Duodenal mucosa (tissue), 2 donors: ENCODE results near the gene CBFA2T2.
"Not testable (repeated sequence)": the region's sequence is repeated elsewhere in the genome, so short reads cannot be mapped to it uniquely, and the experiment has no call there.

Experiments used
- H3K27ac ChIP-seq: one replicate; pipeline ENCODE4 v1.7.0; 2013; ENCODE audit warnings: low read depth, low read length
- H3K27me3 ChIP-seq, 2 donors: one replicate each; pipeline ENCODE4 v1.7.0; 2013; ENCODE audit warnings: low read length in 2 of 2, control low read depth in 1 of 2; ENCODE audit not compliant: insufficient read depth in 2 of 2, control insufficient read depth in 1 of 2
- H3K36me3 ChIP-seq, 2 donors: one replicate each; pipeline ENCODE4 v1.7.0; 2013; ENCODE audit warnings: low read length in 2 of 2, control low read depth in 1 of 2; ENCODE audit not compliant: insufficient read depth in 2 of 2, control insufficient read depth in 1 of 2
- H3K4me1 ChIP-seq, 2 donors: one replicate each; pipeline ENCODE4 v1.7.0; 2013; ENCODE audit warnings: low read length in 2 of 2, control low read depth in 1 of 2; ENCODE audit not compliant: insufficient read depth in 2 of 2, control insufficient read depth in 1 of 2
- H3K4me3 ChIP-seq, 2 donors: one replicate each; pipeline ENCODE4 v1.7.0; 2013; ENCODE audit warnings: low read length in 2 of 2, low read depth in 1 of 2
- H3K9ac ChIP-seq, 2 donors: one replicate each; pipeline ENCODE4 v1.7.0; 2013; ENCODE audit warnings: low read length in 2 of 2, low read depth in 1 of 2
- H3K9me3 ChIP-seq, 2 donors: one replicate each; pipeline ENCODE4 v1.7.0; 2013; ENCODE audit warnings: low read length in 2 of 2, control low read depth in 1 of 2; ENCODE audit not compliant: control insufficient read depth in 1 of 2

Gene CBFA2T2

GRCh38 chr20:33570743-33571142, 80.8 kb downstream of the CBFA2T2 start:
- H3K4me3 ChIP-seq: no peak overlapping the region
- no peak overlapping the region for H3K27ac ChIP-seq
- H3K36me3 ChIP-seq: no peaks in the 10 kb centered on the region
- H3K27me3 ChIP-seq: no peaks in the 10 kb centered on the region
- no peak overlapping the region for H3K9ac ChIP-seq
- no peaks in the 10 kb centered on the region for H3K9me3 ChIP-seq
- H3K4me1 ChIP-seq: peaks cover 26 to 29% of the 10 kb centered on the region in 2 donors

DNA sequence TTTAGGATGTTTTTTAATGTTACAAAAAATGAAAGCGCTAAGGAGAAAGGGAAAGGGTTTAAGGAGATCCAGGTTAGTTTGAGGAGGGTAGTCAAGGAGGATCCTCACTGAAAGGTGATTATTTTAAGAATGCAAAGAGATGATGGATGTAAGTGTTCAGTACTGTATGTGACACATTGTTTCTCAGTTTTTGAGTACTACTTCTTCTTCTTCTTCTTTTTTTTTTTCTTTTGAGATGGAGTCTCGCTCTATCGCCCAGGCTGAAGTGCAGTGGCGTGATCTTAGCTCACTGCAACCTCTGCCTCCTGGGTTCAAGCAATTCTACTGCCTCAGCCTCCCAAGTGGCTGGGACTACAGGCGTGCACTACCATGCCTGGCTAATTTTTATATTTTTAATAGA, 83.4 kb downstream of the CBFA2T2 start:
- not testable (repeated sequence) for H3K27ac ChIP-seq, H3K27me3 ChIP-seq, H3K9ac ChIP-seq, H3K4me3 ChIP-seq, H3K36me3 ChIP-seq, H3K9me3 ChIP-seq
- peaks cover 22 to 27% of the 10 kb centered on the region in 2 donors for H3K4me1 ChIP-seq

DNA sequence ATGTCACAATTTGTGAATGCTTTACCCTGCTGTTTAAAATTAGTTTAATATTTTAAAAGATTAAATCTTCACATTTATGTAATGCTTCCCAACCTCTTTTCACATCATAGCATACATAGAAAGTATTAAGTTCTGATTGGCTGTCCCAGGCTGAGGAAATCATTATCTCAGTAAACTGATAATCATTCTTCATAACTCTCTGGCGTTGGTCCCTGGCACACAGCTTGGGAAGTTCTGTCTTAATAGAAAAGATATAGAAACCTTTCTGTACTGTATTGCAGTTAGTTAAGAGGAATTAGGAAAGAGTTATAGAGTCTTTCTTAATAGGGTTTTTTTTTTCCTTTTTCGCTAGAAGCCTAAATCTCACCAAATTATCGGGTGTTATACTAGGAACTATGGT, 85.4 kb downstream of the CBFA2T2 start:
- H3K27me3 ChIP-seq: no peaks in the 10 kb centered on the region
- H3K4me3 ChIP-seq: no peak overlapping the region
- H3K9ac ChIP-seq: no peak overlapping the region
- no peak overlapping the region for H3K27ac ChIP-seq
- no peaks in the 10 kb centered on the region for H3K9me3 ChIP-seq
- no peaks in the 10 kb centered on the region for H3K36me3 ChIP-seq
- peaks cover 12 to 15% of the 10 kb centered on the region in 2 donors for H3K4me1 ChIP-seq

DNA sequence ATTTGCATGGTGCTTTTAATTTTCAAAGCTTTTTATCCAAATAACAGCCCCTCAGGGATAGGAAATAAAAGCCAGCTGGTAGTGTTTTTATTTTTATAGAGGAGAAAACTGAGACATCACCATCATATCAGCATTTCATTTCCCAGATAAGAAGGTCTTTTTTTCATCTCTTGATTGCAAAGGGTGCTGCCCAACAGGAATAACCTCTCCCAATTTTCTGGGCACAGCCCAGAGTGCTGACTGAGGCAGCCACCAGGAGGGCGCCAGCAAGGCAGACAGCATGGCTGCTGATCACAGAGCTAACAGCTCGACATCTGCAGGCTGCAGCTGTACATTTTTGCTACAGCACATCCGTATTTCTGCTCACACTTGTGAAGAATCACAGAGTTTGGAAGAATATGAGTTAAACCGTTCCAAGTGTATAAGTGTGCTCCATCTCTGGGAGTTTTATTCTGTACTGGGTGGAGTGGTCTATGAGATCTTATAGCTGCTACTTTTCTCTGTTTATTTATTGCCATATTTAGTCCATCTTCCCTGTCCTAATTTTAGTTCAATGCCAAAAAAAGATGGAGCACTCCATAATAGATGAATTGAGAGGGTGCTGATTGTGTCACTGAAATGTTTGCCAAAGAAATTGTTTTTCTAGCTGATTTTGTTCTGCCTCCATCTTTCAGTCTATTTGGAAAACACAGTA, 86.7 kb downstream of the CBFA2T2 start:
- no peak overlapping the region for H3K27ac ChIP-seq
- no peak overlapping the region for H3K4me3 ChIP-seq

DNA sequence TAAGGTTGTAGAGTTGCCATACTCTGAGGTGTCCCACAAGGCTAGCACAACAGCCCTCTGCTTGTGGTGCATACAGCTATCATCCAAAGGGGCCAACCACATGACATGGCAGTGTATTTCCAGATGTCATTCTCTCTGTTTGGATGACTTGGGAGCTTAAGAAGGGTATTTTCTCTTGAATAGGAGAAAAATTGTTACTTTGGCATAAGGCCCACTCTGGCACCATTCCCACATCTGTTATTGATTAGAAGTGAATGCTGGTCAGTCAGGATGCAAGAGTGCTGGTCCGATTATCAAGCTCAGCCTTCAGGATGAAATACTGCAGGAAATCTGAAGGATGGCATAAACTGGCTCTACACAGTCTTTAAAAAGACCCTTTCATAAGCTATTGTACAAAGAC, 88.6 kb downstream of the CBFA2T2 start:
- no peaks in the 10 kb centered on the region for H3K27me3 ChIP-seq
- H3K4me1 ChIP-seq: peaks cover 5 to 10% of the 10 kb centered on the region in 2 donors
- no peak overlapping the region for H3K4me3 ChIP-seq
- H3K9me3 ChIP-seq: no peaks in the 10 kb centered on the region
- H3K27ac ChIP-seq: no peak overlapping the region
- H3K9ac ChIP-seq: no peak overlapping the region
- no peaks in the 10 kb centered on the region for H3K36me3 ChIP-seq

More for the DNA sequence above, 86.7 kb downstream of the CBFA2T2 start:
- peaks cover 6 to 7% of the 10 kb centered on the region in 2 donors for H3K4me1 ChIP-seq
- H3K9me3 ChIP-seq: no peaks in the 10 kb centered on the region
- no peaks in the 10 kb centered on the region for H3K27me3 ChIP-seq
- H3K36me3 ChIP-seq: no peaks in the 10 kb centered on the region
- H3K9ac ChIP-seq: no peak overlapping the region

DNA sequence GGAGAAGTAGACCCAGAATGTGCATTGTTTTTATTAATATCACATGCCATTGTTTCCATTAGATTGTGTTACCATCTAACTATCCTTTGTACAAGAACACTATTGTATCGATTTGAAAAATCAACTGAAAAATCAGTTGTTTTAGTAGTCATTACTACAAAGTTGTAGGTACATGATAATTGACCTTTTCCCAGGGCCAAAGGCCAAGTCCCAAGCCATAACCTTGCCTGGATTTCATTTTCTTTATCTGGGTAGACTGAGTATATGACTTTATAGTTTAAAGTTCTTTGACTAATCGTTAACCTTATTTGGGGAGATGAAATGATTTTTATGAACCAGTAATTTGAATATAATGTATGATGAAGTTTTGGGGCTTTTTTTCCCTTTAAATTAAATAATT, 93.2 kb downstream of the CBFA2T2 start:
- H3K27me3 ChIP-seq: no peaks in the 10 kb centered on the region
- no peak overlapping the region for H3K4me3 ChIP-seq
- H3K9ac ChIP-seq: no peak overlapping the region
- H3K4me1 ChIP-seq: peaks cover 5% of the 10 kb centered on the region in 2 donors
- no peaks in the 10 kb centered on the region for H3K9me3 ChIP-seq
- H3K27ac ChIP-seq: no peak overlapping the region
- no peaks in the 10 kb centered on the region for H3K36me3 ChIP-seq

- Histone ChIP-seq H3K27me3 (no peaks in the 10 kb centered on the region), H3K9me3 (no peaks in the 10 kb centered on the region), H3K4me3 (no peak overlapping the region), H3K27ac (no peak overlapping the region), H3K36me3 (no peaks in the 10 kb centered on the region), H3K4me1 (peaks cover 5 to 8% of the 10 kb centered on the region in 2 donors), H3K9ac (no peak overlapping the region)
Measured at GRCh38 chr20:33584976-33585375, 95.1 kb downstream of the CBFA2T2 start.

DNA sequence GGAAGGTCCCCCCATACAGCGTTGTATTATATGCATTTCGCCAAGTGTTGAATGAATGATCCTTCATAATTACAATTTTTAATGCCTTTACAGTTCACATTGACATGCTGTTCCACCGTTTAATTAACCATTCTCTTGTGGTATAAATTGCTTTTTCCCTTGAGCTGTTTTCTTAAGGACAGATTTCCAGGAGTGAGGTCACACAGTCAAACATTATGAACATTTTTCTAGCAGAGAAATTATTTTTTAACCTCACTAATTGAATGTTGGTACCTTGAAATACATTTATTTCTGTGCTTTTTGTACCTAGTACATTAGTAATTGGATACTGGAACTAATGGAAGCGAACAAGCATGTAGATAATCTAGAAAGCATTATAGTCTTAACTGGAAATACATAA, 95.5 kb downstream of the CBFA2T2 start:
- Histone ChIP-seq H3K4me1 (peaks cover 5 to 8% of the 10 kb centered on the region in 2 donors), H3K4me3 (no peak overlapping the region), H3K27ac (no peak overlapping the region), H3K9me3 (no peaks in the 10 kb centered on the region), H3K9ac (no peak overlapping the region), H3K36me3 (no peaks in the 10 kb centered on the region), H3K27me3 (no peaks in the 10 kb centered on the region)

- H3K9me3 ChIP-seq: no peaks in the 10 kb centered on the region
- H3K27me3 ChIP-seq: no peaks in the 10 kb centered on the region
- no peaks in the 10 kb centered on the region for H3K36me3 ChIP-seq
- H3K4me3 ChIP-seq: no peak overlapping the region
- no peak overlapping the region for H3K9ac ChIP-seq
- H3K27ac ChIP-seq: no peak overlapping the region
- peaks cover 0 to 4% of the 10 kb centered on the region in 2 donors for H3K4me1 ChIP-seq
Measured at GRCh38 chr20:33589059-33589458, 99.2 kb downstream of the CBFA2T2 start.

- H3K9me3 ChIP-seq, H3K27ac ChIP-seq, H3K36me3 ChIP-seq, H3K4me3 ChIP-seq, H3K27me3 ChIP-seq, H3K4me1 ChIP-seq, H3K9ac ChIP-seq: not testable (repeated sequence)
Measured at GRCh38 chr20:33591901-33592300, 102.0 kb downstream of the CBFA2T2 start.
